ENCODE measurements around the gene PITPNC1.

DNA sequence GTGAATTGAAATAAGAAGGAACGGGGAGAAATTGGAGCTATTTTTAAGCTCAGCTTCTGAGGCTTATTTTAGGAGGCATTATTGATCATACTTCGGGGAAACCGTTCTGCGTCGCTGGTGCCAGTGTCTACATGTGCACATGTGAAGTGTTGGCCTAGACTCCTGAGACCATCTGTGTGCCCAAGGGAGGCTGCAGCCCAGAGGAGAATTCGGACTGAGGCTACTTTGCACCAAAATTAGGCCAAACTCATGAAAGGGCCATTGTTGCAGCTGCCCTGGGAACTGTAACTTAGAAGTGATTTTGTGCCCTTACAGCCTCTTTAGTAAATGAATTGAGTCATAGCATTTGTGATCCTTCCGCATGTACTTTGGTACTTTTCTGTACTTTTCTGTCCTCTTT lies 238.7 kb downstream of the PITPNC1 start:
- TF ChIP-seq POLR2A (IDR thresholded peaks at IDR 0.05; ENCODE audit: low read depth, low read length) (no peak), POLR2AphosphoS5 (IDR thresholded peaks at IDR 0.05; ENCODE audit: insufficient read depth, low read depth, low read length) (no peak)

Measured in endothelial cell of umbilical vein (primary cell).